Right cardiac atrium (tissue), 5 donors: ENCODE data around the gene SLC37A2. TPM values are rescaled to one million over a fixed set of nuclear protein-coding genes. Genes with fewer than 3 reads are reported as not detected.

Experiments
- ATAC-seq, 2 donors: fragments of 200-7000 bp; cut with Tn5 transposase; one replicate each; pipeline versions ENCODE4 v1.8.0 to v1.9.1; 2020; ENCODE audit warnings: moderate library complexity in 2 of 2, mild to moderate bottlenecking in 1 of 2
- DNase-seq, 3 donors: peaks; one replicate each; pipeline ENCODE4 v3.0.0-alpha.2; 2020
- H3K27ac ChIP-seq: one replicate; pipeline ENCODE4 v1.5.1; 2013; ENCODE audit warnings: mild to moderate bottlenecking, low read length, control low read depth, moderate library complexity
- H3K27me3 ChIP-seq: one replicate; pipeline ENCODE4 v1.6.1; 2013; ENCODE audit not compliant: control insufficient read depth, insufficient read depth
- H3K4me1 ChIP-seq: one replicate; pipeline ENCODE4 v1.6.1; 2013; ENCODE audit warnings: low read length; ENCODE audit not compliant: control insufficient read depth, insufficient read depth
- H3K4me3 ChIP-seq: one replicate; pipeline ENCODE4 v1.5.1; 2013; ENCODE audit warnings: low read length, control low read depth
- H3K9me3 ChIP-seq: one replicate; pipeline ENCODE4 v1.6.1; 2013; ENCODE audit warnings: low read length; ENCODE audit not compliant: control insufficient read depth
- WGBS: extraction: QIAGEN DNeasy Blood & Tissue Kit; methylation state at CpG from one replicate; pipeline ENCODE4 v1.1.7; 2013; 5-methylcytosine and 5-hydroxymethylcytosine counted together
- intact Hi-C, 4 donors: fragments of 100-400 bp; cut with DNase I; formaldehyde crosslinking; loops; one replicate each; pipeline versions ENCODE4 v1.11.0 to v1.14.0; 2022 to 2023
- polyA plus RNA-seq: library from polyadenylated mRNA; stranded (reverse); fragments of 200-250 nt; gene quantifications from one replicate; pipeline ENCODE4 v1.2.3, GENCODE V29; 2013
- total RNA-seq, 4 donors: library from RNA; stranded (reverse); fragmentation: NEBNext Ultra II Directional; extraction: Animal tissue kit (Norgen Biotek cat#: 25700); gene quantifications; one replicate each; pipeline ENCODE4 v1.2.1, GENCODE V29; 2021
- donor health status: healthy with polysubstance abuse.
- donor health status: DM: no; HTN: yes; CAD: no.
- donor health status: DM: no; HTN: no; CAD: no.
- donor health status: DM: no; HTN: yes; CAD: no; lungs with severe emphysema.
- donor health status: DM: yes; HTN: yes; CAD: no.

The SLC37A2 gene
- total and polyA plus RNA-seq, 5 donors: 0.97 to 4.6 (median 4.1) TPM

GRCh38 chr11:125138966-125139365, 75.9 kb downstream of the SLC37A2 start:
- H3K4me3 ChIP-seq: no peak overlapping the region
- H3K27ac ChIP-seq: no peak overlapping the region
- DNase-seq (no peak), ATAC-seq (peak in 1 of 2 donors; percentile 34)
- no peaks in the 10 kb centered on the region for H3K27me3 ChIP-seq
- no peaks in the 10 kb centered on the region for H3K9me3 ChIP-seq
- 91% methylated on average over 8 of the region's 8 CpGs for WGBS
- intact Hi-C loops: no loop called here
- H3K4me1 ChIP-seq: no peaks in the 10 kb centered on the region

- no peaks in the 10 kb centered on the region for H3K9me3 ChIP-seq
- 53% methylated on average over 3 of the region's 3 CpGs for WGBS
- no peak overlapping the region for H3K4me3 ChIP-seq
- intact Hi-C loops: loop anchor here in 3 of 4 donors (5.0 to 10.0 kb wide), 3 partner anchors 45 to 265 kb away; no protein-coding TSS in a partner anchor
- no peaks in the 10 kb centered on the region for H3K27me3 ChIP-seq
- DNase-seq (no peak), ATAC-seq (no peak)
- no peaks in the 10 kb centered on the region for H3K4me1 ChIP-seq
- H3K27ac ChIP-seq: no peak overlapping the region
Measured at GRCh38 chr11:125139778-125140177, 76.7 kb downstream of the SLC37A2 start.

Other genes with a start within 250 kb of the SLC37A2 start
- 10 to 100 TPM in 2 of 4 donors, 1 to 10 TPM in 2; 9.8 to 11.0 (median 10.2) TPM for gene ROBO3, start 197.9 kb upstream of the SLC37A2 start, total RNA-seq
- 15.4 TPM for gene ROBO3, start 197.9 kb upstream of the SLC37A2 start, polyA plus RNA-seq
- 10 to 100 TPM; 11.7 to 17.4 (median 15.0) TPM for gene ROBO4, start 165.4 kb upstream of the SLC37A2 start, total RNA-seq
- gene ROBO4, start 165.4 kb upstream of the SLC37A2 start, polyA plus RNA-seq: 16.8 TPM
- not detected for gene HEPN1, start 144.1 kb upstream of the SLC37A2 start, total RNA-seq
- gene HEPN1, start 144.1 kb upstream of the SLC37A2 start, polyA plus RNA-seq: not detected
- 1 to 10 TPM in 1 of 4 donors, under 1 TPM in 3; 0.26 to 1.9 (median 0.38) TPM for gene HEPACAM, start 127.3 kb upstream of the SLC37A2 start, total RNA-seq
- 0.43 TPM for gene HEPACAM, start 127.3 kb upstream of the SLC37A2 start, polyA plus RNA-seq
- under 1 TPM; 0.17 to 0.47 (median 0.33) TPM for gene CCDC15, start 109.1 kb upstream of the SLC37A2 start, total RNA-seq
- gene CCDC15, start 109.1 kb upstream of the SLC37A2 start, polyA plus RNA-seq: 0.09 TPM
- gene TMEM218, start 48.3 kb downstream of the SLC37A2 start, total RNA-seq: 10 to 100 TPM; 11.1 to 13.2 (median 11.7) TPM
- gene TMEM218, start 48.3 kb downstream of the SLC37A2 start, polyA plus RNA-seq: 14.1 TPM
- 10 to 100 TPM; 12.5 to 20.2 (median 18.8) TPM for gene PKNOX2, start 101.4 kb downstream of the SLC37A2 start, total RNA-seq
- 8.1 TPM for gene PKNOX2, start 101.4 kb downstream of the SLC37A2 start, polyA plus RNA-seq